ENCODE measurements around the gene SNTG2.
A peak's percentile ranks its signal among the peaks of the same experiment; 100 is the strongest.
"Not testable (repeated sequence)": the region's sequence is repeated elsewhere in the genome, so short reads cannot be mapped to it uniquely, and the experiment has no call there.

The SNTG2 gene

DNA sequence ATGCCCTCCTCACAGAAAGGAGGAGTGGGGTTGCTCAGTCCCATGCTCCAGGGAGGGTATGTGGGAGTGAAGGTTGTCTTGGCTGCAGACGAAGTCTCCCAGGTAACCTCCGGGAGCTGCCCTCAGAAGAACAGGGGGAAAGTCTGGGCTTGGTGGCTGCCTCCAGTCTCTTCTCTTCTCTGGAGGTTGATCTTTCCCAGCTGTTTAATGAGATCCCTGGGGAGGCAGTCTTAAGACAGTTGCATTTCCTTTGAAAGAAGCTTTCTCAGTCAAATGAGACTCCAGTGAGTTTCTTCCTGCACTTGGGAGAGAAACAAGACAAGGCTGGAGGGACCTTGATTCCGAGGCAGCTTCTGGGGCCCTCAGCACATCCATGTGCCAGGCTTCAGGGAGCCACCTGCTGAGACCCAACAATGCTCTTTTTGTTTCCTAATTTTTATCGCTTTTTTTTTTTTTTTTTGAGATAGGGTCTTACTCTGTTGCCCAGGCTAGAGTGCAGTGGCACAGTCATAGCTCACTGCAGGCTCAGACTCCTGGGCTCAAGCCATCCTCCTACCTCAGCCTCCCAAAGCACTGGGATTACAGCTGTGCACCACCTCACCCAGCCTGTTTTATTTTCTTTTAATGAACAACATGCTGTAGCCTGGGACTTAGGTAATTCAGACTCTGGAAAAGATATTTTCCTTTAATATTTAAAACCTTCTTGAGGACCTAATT is 390.9 kb downstream of the SNTG2 start:
- DNase-seq: no peak

DNA sequence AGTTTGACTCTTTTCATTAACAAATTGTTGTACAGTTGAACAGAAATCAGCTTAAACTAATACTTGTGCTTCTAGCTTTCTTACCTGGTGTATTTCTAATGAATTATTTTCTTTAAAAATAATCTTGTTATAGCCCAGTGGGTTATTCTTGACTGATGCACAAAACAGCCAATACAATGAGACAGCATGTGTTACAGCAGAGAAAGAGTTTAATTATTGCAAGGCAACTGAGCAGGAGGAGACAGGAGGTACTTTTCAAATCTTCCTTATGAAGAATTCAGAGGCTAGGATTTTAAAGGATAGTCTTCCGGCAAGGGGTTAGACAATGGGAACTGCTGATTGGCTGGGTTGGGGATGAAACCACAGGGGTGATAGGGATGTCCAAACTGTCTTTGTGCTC is 398.1 kb downstream of the SNTG2 start:
- no peak for DNase-seq

DNA sequence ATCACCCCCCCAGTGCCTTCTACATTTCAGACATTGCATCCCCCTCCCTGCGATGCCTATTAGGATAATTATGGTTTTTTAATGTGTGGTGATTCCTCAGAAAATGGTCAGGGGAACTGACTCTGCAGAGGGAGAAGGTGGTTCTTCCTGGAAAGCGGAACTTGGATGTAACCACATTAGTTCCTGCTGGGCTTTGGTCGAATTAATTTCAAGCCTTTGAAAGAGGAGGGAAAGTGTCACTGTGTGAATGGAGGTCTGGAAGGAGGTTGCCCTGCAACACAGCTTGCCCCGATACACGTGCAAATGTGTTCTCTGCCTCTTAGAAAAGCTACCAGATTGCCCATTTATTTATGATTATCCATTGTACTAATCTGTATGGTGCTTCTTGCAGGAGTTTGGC is 399.5 kb downstream of the SNTG2 start:
- no peak for DNase-seq

DNA sequence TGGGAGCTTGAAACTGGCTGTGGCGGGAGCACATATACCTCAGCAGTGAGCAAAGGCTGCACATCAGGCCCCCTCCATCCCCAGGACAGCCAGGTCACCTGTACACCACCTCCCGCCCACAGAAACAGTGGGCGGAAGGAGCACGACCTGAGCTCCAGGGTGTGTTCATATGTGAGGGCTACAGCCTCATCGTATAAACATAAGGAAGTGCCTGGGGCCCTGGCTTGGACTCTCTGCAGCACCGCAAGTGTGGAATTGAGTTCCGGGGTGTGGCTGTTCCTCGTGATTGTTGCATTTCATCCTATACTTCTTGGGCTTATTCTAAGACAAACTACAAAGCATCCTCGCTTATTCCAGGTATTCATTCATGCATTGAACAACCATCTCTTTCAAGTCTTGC is 402.5 kb downstream of the SNTG2 start:
- DNase-seq: no peak

DNA sequence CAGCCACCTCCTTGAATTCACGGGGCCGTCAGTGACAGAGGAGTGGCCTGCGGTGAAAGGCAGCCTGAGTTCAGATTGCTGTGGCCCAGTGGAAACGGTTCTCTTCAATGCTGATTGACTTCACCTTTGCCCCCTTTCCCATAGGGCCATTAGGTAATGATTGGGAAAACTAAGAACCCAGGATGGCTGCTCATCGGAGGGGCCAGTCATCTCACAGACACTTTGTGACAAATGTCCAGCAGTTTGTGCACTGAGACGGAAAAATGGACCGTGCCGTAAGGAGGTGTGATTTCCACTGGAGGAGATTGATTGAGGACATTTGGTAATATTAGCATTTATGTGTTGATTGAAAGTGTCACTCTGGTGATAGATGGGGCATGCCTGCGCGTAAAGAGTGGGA is 402.9 kb downstream of the SNTG2 start:
- no peak for DNase-seq

DNA sequence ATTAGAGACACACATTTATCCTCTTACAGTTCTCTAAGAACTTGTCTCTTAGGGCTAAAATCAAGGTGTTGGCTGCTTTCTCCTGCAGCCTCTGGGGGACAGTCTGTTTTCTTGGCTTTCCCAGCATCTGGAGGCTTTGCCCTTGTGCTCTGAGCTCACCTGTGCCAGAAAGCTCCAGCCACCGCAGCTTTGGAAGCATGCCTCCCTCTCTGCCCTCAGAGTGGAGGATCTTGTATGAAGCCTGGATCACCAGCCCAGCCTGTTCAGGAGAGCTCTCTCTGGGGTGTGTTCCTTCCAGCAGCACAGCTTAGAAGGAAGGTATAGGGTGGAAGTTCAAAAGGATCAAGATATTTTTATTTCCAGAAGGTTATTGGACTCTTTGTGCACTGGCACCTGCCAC is 409.5 kb downstream of the SNTG2 start:
- no peak for DNase-seq

DNA sequence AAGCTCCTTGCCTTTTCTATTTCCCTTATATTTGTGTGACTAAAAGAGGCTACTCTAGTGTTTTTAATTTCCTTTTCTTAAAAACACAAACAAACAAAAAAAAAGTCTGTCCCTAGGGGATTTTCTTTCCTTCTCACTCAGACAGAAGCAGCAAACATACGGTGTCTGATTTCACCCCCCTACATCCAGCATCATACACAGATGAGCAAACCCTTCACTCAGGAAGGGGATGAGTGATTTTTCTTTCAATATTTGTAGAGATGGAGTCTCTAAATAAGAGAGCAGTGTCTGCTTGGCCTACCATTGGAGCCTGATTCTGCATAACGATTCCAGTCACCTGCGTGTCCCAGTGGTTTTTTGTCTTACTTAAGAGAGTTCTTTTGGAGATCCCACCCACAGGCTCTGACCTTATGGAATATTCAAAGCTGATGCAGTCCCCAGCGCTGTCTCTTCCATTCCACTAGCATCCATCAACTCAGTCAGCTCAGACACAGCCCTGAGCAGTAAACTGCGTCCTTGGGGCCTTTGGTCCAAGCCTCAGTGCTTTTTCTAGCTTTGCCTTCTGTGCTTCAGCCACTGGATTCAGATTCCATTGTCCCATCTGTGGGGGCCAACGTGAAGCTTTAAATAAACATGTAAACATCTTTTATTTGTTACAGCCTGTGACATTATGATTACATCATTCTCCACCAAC is 410.1 kb downstream of the SNTG2 start:
- DNase-seq: no peak

DNA sequence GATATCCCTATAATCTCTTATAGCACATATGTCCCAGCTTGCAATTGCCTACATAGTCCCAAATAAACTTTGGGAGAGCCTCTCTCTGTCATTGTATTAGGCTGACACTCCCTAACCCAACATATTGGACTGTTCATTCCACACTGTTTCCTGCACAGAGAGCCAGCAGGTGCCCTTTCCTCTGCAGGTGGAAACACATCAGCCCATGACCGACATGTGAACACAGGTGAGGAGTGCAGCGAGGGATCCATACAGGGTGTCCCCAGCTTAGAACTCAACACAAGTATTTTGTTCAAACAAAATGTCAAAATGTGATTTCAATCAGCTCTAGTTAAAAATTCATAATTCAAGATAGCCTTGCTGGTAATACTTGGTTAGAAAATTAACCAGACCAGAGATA is 412.7 kb downstream of the SNTG2 start:
- DNase-seq: no peak

DNA sequence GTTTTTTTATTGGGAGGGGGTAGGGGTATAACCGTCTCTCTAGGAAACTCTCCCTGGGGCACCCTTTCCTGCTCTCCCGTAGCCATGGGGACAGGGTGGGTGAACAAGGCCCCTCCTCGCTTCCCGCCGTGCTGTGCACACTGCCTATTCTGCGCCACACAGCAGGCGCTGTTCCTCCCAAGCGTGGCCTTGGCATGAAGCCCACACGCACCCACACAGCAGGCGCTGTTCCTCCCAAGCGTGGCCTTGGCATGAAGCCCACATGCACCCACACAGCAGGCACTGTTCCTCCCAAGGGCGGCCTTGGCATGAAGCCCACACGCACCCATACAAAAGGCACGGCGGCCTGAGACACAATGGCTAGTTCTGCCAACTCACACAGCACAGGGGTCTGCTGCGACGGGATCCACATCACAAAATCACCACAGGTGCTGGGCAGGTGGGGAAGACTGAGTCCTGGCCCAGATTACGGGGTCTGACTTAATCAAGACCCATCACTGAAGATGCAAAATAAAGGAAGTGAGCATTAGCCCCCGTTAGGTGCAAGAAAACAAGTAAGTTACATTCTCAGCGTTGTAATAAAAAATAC is 416.0 kb downstream of the SNTG2 start:
- DNase-seq: peak; percentile 95

DNA sequence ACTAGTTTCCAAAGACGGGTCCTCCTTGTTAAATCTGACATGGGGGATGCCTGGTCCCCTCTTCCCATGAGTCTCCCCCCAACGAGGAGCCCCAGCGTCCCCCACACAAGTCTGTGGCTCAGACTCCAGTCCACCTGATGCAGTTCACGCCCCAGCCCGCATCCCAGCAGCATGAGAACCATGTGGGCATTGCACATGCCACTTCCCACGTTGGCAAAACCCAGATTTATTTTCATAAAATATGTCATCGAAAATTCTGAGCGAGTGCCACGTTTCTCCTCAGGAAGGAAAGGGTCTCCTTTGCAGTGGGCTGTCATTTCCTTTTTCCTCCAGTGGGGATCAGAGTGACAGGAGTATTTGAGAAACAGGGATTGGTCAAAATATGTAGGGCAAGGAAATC is 417.0 kb downstream of the SNTG2 start:
- DNase-seq: no peak

DNA sequence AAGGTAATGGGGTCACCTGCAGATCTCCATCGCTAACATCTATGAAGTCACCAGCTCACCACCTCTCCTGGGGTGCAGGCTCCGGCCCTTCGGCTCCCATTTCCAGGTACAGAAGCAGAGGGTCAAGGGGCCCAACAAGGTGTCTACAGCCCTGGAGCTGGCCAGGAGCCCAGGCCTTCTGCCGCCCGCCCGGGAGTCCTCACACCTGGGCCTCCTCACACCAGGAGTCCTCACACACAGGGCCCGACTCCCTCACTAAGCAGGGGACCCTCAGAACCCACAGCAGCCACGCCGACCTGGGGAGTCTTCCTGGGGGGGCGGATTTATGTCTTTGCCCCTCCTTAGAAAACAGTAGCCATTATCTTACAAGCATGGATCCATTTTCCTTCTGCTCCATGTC is 419.3 kb downstream of the SNTG2 start:
- no peak for DNase-seq

DNA sequence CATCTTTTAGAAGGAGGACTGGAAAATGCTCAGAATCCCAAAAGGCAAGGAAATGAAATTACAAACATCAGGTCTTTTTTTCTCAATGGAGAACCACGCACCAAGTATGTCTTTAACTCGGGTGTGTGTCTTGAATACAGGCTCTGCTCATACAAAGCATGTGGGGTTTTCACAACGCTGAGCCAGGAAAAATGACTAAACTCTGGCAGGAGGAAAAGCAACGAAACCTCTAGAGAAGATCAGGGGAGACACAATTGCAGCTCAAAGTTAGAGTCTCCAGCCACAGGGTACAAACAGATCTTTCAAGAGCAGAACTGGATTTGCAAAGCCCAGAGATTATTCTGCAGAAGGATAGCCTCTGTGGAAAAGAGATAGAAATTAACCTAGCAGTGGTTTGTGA is 419.8 kb downstream of the SNTG2 start:
- no peak for DNase-seq

DNA sequence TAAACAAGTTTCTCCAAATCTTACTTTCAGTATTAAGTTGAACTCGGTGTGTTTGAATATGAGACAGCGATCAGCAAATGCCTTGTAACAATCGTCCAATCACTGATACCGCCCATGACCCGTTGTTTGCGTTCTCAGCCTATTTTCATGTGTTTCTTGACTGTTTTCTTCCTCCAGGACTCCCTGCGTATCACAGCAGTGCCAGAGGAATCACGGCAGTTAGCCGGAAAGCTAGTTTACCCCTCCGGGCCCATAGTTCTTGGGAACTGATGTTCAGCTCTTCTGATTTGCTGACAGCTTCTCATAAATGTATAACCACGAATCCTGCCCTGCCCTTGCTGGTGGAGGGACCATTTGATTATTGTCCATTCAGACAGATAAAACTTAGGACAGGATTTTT is 420.4 kb downstream of the SNTG2 start:
- no peak for DNase-seq

DNA sequence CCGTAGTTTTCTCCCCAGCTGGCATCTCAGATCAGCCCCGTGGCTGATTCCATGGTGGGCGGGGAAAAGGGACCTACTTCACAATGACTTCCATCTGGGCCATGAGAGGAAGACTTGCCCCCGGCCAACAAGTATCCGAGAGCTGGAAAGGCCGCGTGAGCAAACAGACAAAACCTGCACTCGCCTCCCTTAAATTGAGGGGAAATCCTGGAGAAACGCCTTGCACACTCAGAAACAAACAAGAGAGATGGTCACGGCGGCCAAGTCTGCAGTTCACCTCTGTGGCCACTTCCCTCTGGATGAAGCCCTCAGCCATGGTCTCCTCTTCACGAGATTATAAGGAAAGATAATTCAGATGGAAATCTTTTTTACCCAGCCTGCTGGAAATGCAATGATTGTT is 423.2 kb downstream of the SNTG2 start:
- DNase-seq: no peak

DNA sequence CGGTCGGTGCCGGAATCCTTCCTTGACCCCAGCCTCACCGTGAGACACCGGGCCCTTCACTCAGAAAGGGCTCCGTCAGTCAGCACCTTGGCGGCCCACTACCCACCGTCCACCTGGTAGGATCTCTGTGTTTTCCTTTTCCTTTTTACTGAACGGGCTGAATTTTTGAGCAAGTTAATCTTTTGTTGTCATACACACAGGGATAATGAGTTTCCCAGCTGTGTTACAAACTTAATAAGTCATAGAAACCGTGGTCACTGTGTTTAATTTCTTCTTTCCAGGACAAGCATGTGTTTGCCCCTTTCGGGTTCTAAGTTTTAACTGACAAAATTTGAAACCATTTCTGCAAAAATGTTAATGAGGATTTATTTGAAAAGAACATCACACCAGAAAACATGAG is 423.6 kb downstream of the SNTG2 start:
- DNase-seq: no peak

DNA sequence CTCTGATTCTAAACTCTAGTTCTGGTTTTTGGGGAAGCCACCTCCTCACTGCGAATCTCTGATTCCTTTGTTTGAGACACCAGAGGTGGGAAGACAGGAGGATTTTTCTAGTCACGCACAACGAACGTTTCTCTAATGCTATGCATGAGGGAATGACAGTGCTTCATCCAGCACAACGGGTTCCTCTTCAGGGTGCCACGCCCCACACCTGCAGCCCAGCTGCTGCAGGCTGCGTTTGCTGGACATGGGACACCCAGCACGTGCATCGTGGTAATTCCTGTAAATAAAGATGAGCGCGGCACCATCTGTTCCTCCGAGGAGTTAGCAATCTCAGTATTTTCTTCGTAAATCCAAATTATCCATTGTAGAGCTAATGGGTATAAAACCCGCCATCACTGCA is 425.1 kb downstream of the SNTG2 start:
- DNase-seq: no peak

DNA sequence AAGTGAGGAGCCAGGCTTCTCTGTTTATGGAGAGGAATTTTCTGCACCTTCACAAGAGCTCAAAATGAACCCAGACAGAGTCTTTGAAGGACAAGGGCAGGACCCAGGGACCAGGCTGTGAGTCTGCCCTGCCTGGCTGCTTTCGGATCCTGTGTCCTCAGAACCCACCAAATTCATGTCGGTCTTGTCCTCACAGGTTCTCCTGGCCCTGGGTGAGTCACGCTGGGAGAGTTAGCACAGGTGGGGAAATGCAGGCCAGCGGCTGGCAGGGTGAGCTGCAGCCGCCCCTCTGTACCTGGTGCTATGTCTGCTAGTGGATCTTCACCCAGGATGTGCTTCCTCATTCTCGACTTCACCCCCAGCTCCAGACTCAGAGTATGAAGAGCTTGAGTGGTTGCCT is 426.8 kb downstream of the SNTG2 start:
- DNase-seq: no peak

DNA sequence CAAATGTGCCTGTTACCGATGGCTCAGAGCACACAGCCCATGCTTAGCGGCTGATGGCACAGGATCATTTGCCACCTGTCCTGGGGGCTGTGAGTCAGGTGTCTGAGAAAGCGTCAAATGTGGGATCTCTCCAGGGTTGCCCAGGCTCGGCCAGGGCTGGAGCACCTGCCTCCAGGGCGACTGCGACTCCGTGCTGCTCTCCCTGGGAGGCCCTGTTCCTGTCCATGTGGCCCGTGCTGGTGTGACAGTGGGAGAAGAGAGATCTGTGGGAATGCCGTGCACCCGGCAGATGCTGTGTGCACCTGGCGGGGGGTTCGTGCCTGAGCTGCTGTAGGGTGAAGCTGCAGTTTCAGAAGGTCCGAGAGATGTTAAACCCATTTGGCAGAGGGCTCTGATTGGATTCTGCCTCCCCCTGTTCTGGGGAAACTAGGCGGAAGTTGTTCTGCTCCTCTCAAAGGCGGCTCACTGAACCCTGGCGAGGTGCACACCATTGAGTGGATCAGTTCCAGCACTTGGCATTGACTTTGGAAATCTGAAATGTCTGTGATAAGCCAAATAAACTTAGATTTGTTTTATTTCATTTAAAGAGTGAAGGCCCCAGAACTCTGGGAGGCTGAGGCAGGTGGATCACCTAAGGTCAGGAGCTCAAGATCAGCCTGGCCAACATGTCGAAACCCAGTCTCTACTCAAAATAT is 428.0 kb downstream of the SNTG2 start:
- no peak for DNase-seq

DNA sequence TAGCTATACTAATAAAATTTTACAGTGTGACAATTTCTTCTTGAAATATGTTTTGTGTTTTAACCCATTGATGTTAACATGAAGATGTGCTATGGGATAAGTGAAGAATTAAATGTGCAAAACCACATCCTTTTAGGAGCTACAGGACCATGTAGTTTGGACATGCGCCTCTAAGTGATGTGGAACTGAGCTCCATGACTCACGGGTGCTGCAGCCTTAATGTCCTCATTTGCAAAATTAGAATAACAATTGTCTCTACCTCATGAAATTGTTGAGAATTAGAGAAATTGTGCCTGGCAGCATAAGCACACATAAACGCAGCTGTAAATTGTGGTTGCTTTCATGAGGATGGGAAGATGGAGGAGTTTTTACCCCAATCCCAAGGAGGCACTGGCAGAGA is 431.0 kb downstream of the SNTG2 start:
- DNase-seq: no peak

DNA sequence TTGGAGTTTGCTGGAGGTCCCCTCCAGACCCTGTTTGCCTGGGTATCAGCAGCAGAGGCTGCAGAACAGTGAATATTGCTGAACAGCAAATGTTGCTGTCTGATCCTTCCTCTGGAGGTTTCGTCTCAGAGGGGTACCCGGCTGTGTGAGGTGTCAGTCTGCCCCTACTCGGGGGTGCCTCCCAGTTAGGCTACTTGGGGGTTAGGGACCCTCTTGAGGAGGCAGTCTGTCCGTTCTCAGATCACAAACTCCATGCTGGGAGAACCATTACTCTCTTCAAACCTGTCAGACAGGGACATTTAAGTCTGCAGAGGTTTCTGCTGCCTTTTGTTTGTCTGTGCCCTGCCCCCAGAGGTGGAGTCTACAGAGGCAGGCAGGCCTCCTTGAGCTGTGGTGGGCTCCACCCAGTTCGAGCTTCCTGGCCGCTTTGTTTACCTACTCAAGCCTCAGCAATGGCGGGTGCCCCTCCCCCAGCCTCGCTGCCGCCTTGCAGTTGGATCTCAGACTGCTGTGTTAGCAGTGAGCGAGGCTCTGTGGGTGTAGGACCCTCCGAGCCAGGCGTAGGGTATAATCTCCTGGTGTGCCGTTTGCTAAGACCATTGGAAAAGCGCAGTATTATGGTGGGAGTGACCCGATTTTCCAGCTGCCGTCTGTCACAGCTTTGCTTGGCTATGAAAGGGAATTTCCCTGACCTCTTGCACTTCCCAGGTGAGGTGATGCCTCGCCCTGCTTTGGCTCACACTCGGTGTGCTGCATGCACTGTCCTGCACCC is 437.5 kb downstream of the SNTG2 start:
- not testable (repeated sequence) for DNase-seq

DNA sequence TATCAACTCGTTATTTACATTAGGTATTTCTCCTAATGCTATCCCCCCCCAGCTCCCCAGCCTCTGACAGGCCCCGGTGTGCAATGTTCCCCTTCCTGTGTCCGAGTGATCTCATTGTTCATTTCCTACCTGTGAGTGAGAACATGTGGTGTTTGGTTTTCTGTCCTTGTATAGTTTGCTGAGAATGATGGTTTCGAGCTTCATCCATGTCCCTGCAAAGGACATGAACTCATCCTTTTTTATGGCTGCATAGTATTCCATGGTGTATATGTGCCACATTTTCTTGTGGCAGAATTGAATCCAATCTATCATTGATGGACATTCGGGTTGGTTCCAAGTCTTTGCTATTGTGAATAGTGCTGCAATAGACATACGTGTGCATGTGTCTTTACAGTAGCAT is 439.5 kb downstream of the SNTG2 start:
- DNase-seq: not testable (repeated sequence)

DNA sequence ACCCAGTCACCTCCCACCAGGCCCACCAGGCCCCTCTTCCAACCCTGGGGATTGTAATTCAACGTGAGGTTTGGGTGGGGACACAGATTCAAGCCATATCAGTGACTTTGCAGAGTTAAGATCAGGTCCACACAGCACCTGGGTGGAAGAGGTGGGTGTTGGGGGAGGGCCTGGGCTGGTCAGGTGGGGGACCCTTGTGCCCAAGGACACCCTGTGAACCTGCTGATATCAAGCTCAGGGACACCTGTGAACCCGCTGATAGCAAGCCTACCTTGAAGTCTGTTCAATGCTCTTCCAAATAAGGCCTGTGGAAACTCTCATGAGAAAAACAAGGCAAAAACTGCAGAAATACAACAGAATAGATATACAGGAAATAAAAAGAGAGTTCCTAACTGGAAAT is 442.7 kb downstream of the SNTG2 start:
- DNase-seq: no peak
